HCT116 (cell line): ENCODE measurements around the gene SLC25A53. TPM values are rescaled to one million over a fixed set of nuclear protein-coding genes. Genes with fewer than 3 reads are reported as not detected.

Experiments
- ATAC-seq: fragments of 200-7000 bp; cut with Tn5 transposase; 2 replicates; pipeline ENCODE4 v1.9.1; 2020; ENCODE audit warnings: mild to moderate bottlenecking, moderate library complexity
- BruUV-seq: library from RNA; stranded (reverse); fragments of 400-500 nt; replicated peaks from 2 replicates; lab custom pipeline; 2021; lab: Mats Ljungman, UMichigan
- CTCF ChIA-PET: fragments of 300-600 bp; sonication (Branson Sonifier 250); formaldehyde crosslinking; loops from one replicate; lab custom pipeline; 2021; ENCODE audit warnings: antibody characterized with exemption; lab: Charles Lee
- POLR2A ChIA-PET: fragments of 300-600, 350-600 bp; sonication (Branson Sonifier 250); formaldehyde crosslinking; loops from one replicate; lab custom pipeline; 2021; ENCODE audit warnings: antibody characterized with exemption; lab: Charles Lee
- RAD21 ChIA-PET, 2 experiments: fragments of 300-600 bp; sonication (Branson Sonifier 250); formaldehyde crosslinking; loops; one replicate each; lab custom pipeline; 2023; ENCODE audit warnings: low total read pairs in 2 of 2; ENCODE audit not compliant: uncharacterized antibody in 2 of 2, unreplicated experiment in 2 of 2, low non-redundant PET in 1 of 2; lab: Charles Lee
- DNase-seq: peaks from one replicate; pipeline ENCODE4 v3.0.0-alpha.2; 2010; ENCODE audit warnings: low read depth, low spot score
- H2AFZ ChIP-seq: fragments of 200-600 bp; shearing (Covaris generic), sonication (generic); 2 replicates; pipeline ENCODE4 v1.6.1; 2017; ENCODE audit warnings: low read depth, mixed run types, mixed read lengths, antibody characterized with exemption, low read length; ENCODE audit not compliant: poor library complexity, severe bottlenecking
- H3K27ac ChIP-seq: 2 replicates; pipeline ENCODE4 v1.5.1; 2012; ENCODE audit warnings: low read depth, low read length
- H3K27me3 ChIP-seq: fragments of 200-600 bp; sonication (generic); 2 replicates; pipeline ENCODE4 v1.6.1; 2016; ENCODE audit warnings: mixed run types, low read length, mixed read lengths; ENCODE audit not compliant: insufficient read depth
- H3K36me3 ChIP-seq, 2 experiments: fragments of 200-500 bp in 1 of 2; fragments of 200-600 bp in 1 of 2; sonication (Bioruptor generic) in 1 of 2; sonication (generic) in 1 of 2; 2 replicates each; pipeline versions ENCODE4 v1.5.1 to v1.6.1; 2014 to 2016; ENCODE audit warnings: low read length in 2 of 2, inconsistent platforms in 1 of 2, mixed read lengths in 1 of 2, mixed run types in 1 of 2; ENCODE audit not compliant: insufficient read depth in 2 of 2, control insufficient read depth in 1 of 2
- H3K4me1 ChIP-seq, 2 experiments: fragments of 200-600 bp in 1 of 2; sonication (generic) in 1 of 2; 2 replicates each; pipeline versions ENCODE4 v1.5.1 to v1.6.1; 2012 to 2017; ENCODE audit warnings: low read length in 2 of 2, inconsistent platforms in 1 of 2, mild to moderate bottlenecking in 1 of 2, mixed read lengths in 1 of 2, mixed run types in 1 of 2, moderate library complexity in 1 of 2; ENCODE audit not compliant: insufficient read depth in 2 of 2, control insufficient read depth in 1 of 2
- H3K4me2 ChIP-seq: fragments of 200-600 bp; sonication (generic); 2 replicates; pipeline ENCODE4 v1.6.1; 2017; ENCODE audit warnings: mixed run types, low read length, mixed read lengths
- H3K4me3 ChIP-seq, 2 experiments: fragments of 200-600 bp in 1 of 2; sonication (generic) in 1 of 2; replicated peaks in 1 of 2; 2 replicates each; pipeline ENCODE4 v1.5.1; 2011 to 2016; ENCODE audit warnings: low read length in 2 of 2, control low read depth in 1 of 2, low read depth in 1 of 2, mild to moderate bottlenecking in 1 of 2, mixed read lengths in 1 of 2, mixed run types in 1 of 2
- H3K79me2 ChIP-seq: fragments of 200-600 bp; sonication (generic); 2 replicates; pipeline ENCODE4 v1.6.1; 2017; ENCODE audit warnings: mild to moderate bottlenecking, mixed run types, low read length, moderate library complexity, mixed read lengths; ENCODE audit not compliant: insufficient read depth
- H3K9ac ChIP-seq: fragments of 200-600 bp; sonication (generic); 2 replicates; pipeline ENCODE4 v1.6.1; 2016; ENCODE audit warnings: low read length, mixed read lengths
- H3K9me2 ChIP-seq: fragments of 200-600 bp; sonication (generic), shearing (Covaris generic); 2 replicates; pipeline ENCODE4 v1.6.1; 2017; ENCODE audit warnings: mixed run types, mild to moderate bottlenecking, moderate library complexity; ENCODE audit not compliant: insufficient read depth
- H3K9me3 ChIP-seq, 2 experiments: fragments of 200-500 bp in 1 of 2; fragments of 200-600 bp in 1 of 2; sonication (Bioruptor generic) in 1 of 2; sonication (generic) in 1 of 2; 2 replicates each; pipeline ENCODE4 v1.6.1; 2014 to 2017; ENCODE audit warnings: low read length in 2 of 2, mixed read lengths in 2 of 2, inconsistent platforms in 1 of 2, low read depth in 1 of 2, mild to moderate bottlenecking in 1 of 2, mixed run types in 1 of 2, moderate library complexity in 1 of 2; ENCODE audit not compliant: control insufficient read depth in 1 of 2, insufficient read depth in 1 of 2
- H4K20me1 ChIP-seq: fragments of 200-600 bp; sonication (generic), shearing (Covaris generic); 2 replicates; pipeline ENCODE4 v1.6.1; 2017; ENCODE audit warnings: mixed run types, mild to moderate bottlenecking, moderate library complexity; ENCODE audit not compliant: insufficient read depth
- CBX3 ChIP-seq: IDR thresholded peaks from 2 replicates; pipeline ENCODE4 v1.6.1; 2012; ENCODE audit warnings: low read depth
- EGR1 ChIP-seq: IDR thresholded peaks from 2 replicates; pipeline ENCODE4 v1.6.1; 2012; ENCODE audit warnings: low read depth
- FOSL1 ChIP-seq: IDR thresholded peaks from 2 replicates; pipeline ENCODE4 v1.6.1; 2012; ENCODE audit warnings: low read depth
- SP1 ChIP-seq: IDR thresholded peaks from 2 replicates; pipeline ENCODE4 v1.6.1; 2012; ENCODE audit warnings: low read depth
- SRF ChIP-seq: IDR thresholded peaks from 2 replicates; pipeline ENCODE4 v1.6.1; 2012; ENCODE audit warnings: low read depth
- TCF7L2 ChIP-seq: IDR thresholded peaks from 2 replicates; pipeline ENCODE4 v1.7.0; 2011; ENCODE audit warnings: borderline replicate concordance, inconsistent platforms; ENCODE audit not compliant: insufficient read depth, insufficient read length; ENCODE audit errors: extremely low read depth
- YY1 ChIP-seq: IDR thresholded peaks from 2 replicates; pipeline ENCODE4 v1.6.1; 2011; ENCODE audit warnings: low read length, low read depth, moderate library complexity, mild to moderate bottlenecking; ENCODE audit not compliant: insufficient replicate concordance; ENCODE audit errors: extremely low read depth
- intact Hi-C: fragments of 100-400 bp; cut with micrococcal nuclease; formaldehyde crosslinking; loops from 2 replicates; pipeline ENCODE4 v1.10.0; 2022
- total RNA-seq: library from RNA; stranded (reverse); gene quantifications from one replicate; pipeline ENCODE4 v1.2.1, GENCODE V29; 2021; ENCODE audit not compliant: unreplicated experiment
- TF ChIP-seq, protein P1 (sequence below): IDR thresholded peaks from 2 replicates; pipeline ENCODE4 v1.6.1; 2012
- TF ChIP-seq, protein P2 (sequence below): IDR thresholded peaks from 2 replicates; pipeline ENCODE4 v1.6.1; 2012; ENCODE audit warnings: low read depth
- TF ChIP-seq, protein P3 (sequence below): IDR thresholded peaks from 2 replicates; pipeline ENCODE4 v1.6.1; 2012
- TF ChIP-seq, protein P4 (sequence below), 3 experiments: fragments of 200-600 bp in 1 of 3; sonication (generic) in 1 of 3; IDR thresholded peaks in 2 of 3; conservative IDR thresholded peaks in 1 of 3; 2 replicates each; pipeline ENCODE4 v1.5.1; 2012 to 2017; ENCODE audit warnings: low read depth in 2 of 3, low read length in 2 of 3, antibody characterized with exemption in 1 of 3, borderline replicate concordance in 1 of 3, control low read depth in 1 of 3, mild to moderate bottlenecking in 1 of 3, mixed read lengths in 1 of 3, mixed run types in 1 of 3, moderate library complexity in 1 of 3; ENCODE audit not compliant: insufficient read depth in 1 of 3

The SLC25A53 gene
- total RNA-seq, 1 experiment from 2014 or later, result 3.4 TPM

DNA sequence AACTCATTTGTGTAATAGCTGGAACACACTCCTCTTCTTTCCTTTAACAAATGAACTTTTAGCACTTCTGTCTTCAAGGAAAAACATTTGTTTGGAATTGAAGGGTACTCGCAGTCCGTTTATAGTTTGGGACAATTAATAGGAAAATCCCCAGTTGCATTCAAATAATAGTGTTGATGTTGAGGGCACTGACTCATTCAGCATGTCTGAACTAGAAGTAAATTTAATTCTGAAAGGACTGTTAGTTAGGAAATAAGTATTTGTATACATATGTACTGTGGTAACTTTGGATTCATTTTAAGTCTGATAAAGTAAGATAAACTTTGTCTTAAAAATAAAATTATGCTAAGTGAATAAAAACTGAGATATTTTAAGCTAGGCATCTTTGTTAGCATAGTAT is 36.7 kb upstream of the SLC25A53 start:
- ChIA-PET CTCF (interaction anchor here (4.1 kb wide), 1 partner anchor 77 kb away, joined by 26 read pairs; no protein-coding TSS in a partner anchor), RAD21 (no interaction called here), POLR2A (no interaction called here)
- no peaks in the 10 kb centered on the region for H3K9me2 ChIP-seq
- no peaks in the 10 kb centered on the region for H4K20me1 ChIP-seq
- no peak overlapping the region for H3K9ac ChIP-seq
- H3K4me3 ChIP-seq, result no peak overlapping the region
- no peak overlapping the region for H3K4me2 ChIP-seq
- H3K79me2 ChIP-seq, result no peaks in the 10 kb centered on the region
- ATAC-seq (no peak), DNase-seq (no peak)
- no peak overlapping the region for H3K27ac ChIP-seq
- H3K4me1 ChIP-seq, result no peaks in the 10 kb centered on the region
- H3K27me3 ChIP-seq, result no peaks in the 10 kb centered on the region
- no peak for TF ChIP-seq EGR1
- intact Hi-C loops, result no loop called here
- peaks cover 0 to 7% of the 10 kb centered on the region in 2 experiments; a peak in 2 of 4 replicates for H3K36me3 ChIP-seq
- H2AFZ ChIP-seq, result no peak overlapping the region
- H3K9me3 ChIP-seq, result no peaks in the 10 kb centered on the region
- BruUV-seq, result no TSS peak

DNA sequence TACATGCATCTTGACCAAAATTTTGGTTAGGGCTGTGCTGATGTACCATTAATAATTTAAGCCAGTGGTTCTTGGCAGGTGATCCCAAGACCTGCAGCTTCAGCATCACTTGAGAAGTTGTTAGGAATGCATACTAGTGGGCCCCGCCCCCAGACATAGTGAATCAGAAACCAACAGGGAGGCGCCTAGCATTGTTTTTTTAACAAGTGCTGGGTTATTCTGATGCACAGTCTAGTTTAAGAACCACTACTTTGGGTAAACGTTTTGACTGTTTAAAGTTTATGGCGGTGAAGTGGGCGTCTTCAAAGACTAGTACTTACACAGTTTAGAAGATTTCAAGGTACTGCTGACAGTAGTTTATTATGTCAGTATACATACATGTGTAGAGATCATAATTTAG is 33.0 kb upstream of the SLC25A53 start:
- POLR2A ChIA-PET, result no interaction called here
- H3K9ac ChIP-seq, result no peak overlapping the region
- intact Hi-C loops, result no loop called here

More for the DNA sequence above, 33.0 kb upstream of the SLC25A53 start:
- ChIA-PET RAD21 (no interaction called here), CTCF (no interaction called here)
- H3K4me1 ChIP-seq, result no peaks in the 10 kb centered on the region
- TSS peak; percentile 32 for BruUV-seq
- DNase-seq (no peak), ATAC-seq (no peak)
- no peak overlapping the region for H2AFZ ChIP-seq
- no peak overlapping the region for H3K4me3 ChIP-seq
- H3K79me2 ChIP-seq, result no peaks in the 10 kb centered on the region
- H3K27me3 ChIP-seq, result no peaks in the 10 kb centered on the region
- H3K9me3 ChIP-seq, result no peaks in the 10 kb centered on the region
- H4K20me1 ChIP-seq, result no peaks in the 10 kb centered on the region
- peaks cover 3 to 13% of the 10 kb centered on the region in 2 experiments; a peak in 3 of 4 replicates for H3K36me3 ChIP-seq
- TF ChIP-seq, protein P1, sequence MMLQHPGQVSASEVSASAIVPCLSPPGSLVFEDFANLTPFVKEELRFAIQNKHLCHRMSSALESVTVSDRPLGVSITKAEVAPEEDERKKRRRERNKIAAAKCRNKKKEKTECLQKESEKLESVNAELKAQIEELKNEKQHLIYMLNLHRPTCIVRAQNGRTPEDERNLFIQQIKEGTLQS, result no peak
- TF ChIP-seq YY1, result no peak
- TF ChIP-seq FOSL1, result no peak
- TF ChIP-seq, protein P2, sequence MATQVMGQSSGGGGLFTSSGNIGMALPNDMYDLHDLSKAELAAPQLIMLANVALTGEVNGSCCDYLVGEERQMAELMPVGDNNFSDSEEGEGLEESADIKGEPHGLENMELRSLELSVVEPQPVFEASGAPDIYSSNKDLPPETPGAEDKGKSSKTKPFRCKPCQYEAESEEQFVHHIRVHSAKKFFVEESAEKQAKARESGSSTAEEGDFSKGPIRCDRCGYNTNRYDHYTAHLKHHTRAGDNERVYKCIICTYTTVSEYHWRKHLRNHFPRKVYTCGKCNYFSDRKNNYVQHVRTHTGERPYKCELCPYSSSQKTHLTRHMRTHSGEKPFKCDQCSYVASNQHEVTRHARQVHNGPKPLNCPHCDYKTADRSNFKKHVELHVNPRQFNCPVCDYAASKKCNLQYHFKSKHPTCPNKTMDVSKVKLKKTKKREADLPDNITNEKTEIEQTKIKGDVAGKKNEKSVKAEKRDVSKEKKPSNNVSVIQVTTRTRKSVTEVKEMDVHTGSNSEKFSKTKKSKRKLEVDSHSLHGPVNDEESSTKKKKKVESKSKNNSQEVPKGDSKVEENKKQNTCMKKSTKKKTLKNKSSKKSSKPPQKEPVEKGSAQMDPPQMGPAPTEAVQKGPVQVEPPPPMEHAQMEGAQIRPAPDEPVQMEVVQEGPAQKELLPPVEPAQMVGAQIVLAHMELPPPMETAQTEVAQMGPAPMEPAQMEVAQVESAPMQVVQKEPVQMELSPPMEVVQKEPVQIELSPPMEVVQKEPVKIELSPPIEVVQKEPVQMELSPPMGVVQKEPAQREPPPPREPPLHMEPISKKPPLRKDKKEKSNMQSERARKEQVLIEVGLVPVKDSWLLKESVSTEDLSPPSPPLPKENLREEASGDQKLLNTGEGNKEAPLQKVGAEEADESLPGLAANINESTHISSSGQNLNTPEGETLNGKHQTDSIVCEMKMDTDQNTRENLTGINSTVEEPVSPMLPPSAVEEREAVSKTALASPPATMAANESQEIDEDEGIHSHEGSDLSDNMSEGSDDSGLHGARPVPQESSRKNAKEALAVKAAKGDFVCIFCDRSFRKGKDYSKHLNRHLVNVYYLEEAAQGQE, result no peak
- TF ChIP-seq, protein P3, sequence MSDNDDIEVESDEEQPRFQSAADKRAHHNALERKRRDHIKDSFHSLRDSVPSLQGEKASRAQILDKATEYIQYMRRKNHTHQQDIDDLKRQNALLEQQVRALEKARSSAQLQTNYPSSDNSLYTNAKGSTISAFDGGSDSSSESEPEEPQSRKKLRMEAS, result no peak
- TF ChIP-seq SP1, result no peak
- TF ChIP-seq, protein P4, sequence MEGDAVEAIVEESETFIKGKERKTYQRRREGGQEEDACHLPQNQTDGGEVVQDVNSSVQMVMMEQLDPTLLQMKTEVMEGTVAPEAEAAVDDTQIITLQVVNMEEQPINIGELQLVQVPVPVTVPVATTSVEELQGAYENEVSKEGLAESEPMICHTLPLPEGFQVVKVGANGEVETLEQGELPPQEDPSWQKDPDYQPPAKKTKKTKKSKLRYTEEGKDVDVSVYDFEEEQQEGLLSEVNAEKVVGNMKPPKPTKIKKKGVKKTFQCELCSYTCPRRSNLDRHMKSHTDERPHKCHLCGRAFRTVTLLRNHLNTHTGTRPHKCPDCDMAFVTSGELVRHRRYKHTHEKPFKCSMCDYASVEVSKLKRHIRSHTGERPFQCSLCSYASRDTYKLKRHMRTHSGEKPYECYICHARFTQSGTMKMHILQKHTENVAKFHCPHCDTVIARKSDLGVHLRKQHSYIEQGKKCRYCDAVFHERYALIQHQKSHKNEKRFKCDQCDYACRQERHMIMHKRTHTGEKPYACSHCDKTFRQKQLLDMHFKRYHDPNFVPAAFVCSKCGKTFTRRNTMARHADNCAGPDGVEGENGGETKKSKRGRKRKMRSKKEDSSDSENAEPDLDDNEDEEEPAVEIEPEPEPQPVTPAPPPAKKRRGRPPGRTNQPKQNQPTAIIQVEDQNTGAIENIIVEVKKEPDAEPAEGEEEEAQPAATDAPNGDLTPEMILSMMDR (IDR thresholded peaks at IDR 0.05 in 2 of 3, conservative IDR thresholded peaks at IDR 0.05 in 1 of 3; ENCODE audit: borderline replicate concordance in 1 of 3, insufficient read depth in 1 of 3, low read depth in 2 of 3, low read length in 2 of 3), result no peak
- TF ChIP-seq TCF7L2, result no peak
- TF ChIP-seq SRF, result no peak
- no peak for TF ChIP-seq CBX3
- H3K27ac ChIP-seq, result no peak overlapping the region
- H3K4me2 ChIP-seq, result no peak overlapping the region
- H3K9me2 ChIP-seq, result no peaks in the 10 kb centered on the region
